ENCODE measurements around the gene ST8SIA2.

Gene ST8SIA2

GRCh38 chr15:92425578-92426225 lies 32.0 kb downstream of the ST8SIA2 start:
- in situ Hi-C loops (cut with HindIII; ENCODE audit: low pct_ligation_motif_present, low pct_unique_long_range_greater_than_20kb, low sequenced_read_pairs): no loop called here
- no peak for DNase-seq

- in situ Hi-C loops (cut with HindIII; ENCODE audit: low pct_ligation_motif_present, low pct_unique_long_range_greater_than_20kb, low sequenced_read_pairs): no loop called here
- DNase-seq: peak; percentile 55
Measured at GRCh38 chr15:92429378-92430068, 35.8 kb downstream of the ST8SIA2 start.

GRCh38 chr15:92430069-92430440 lies 36.4 kb downstream of the ST8SIA2 start:
- DNase-seq: no peak
- in situ Hi-C loops (cut with HindIII; ENCODE audit: low pct_ligation_motif_present, low pct_unique_long_range_greater_than_20kb, low sequenced_read_pairs): no loop called here

GRCh38 chr15:92435145-92435544 lies 41.5 kb downstream of the ST8SIA2 start:
- in situ Hi-C loops (cut with HindIII; ENCODE audit: low pct_ligation_motif_present, low pct_unique_long_range_greater_than_20kb, low sequenced_read_pairs): no loop called here
- no peak for DNase-seq

GRCh38 chr15:92438471-92438870 lies 44.8 kb downstream of the ST8SIA2 start:
- in situ Hi-C loops (cut with HindIII; ENCODE audit: low pct_ligation_motif_present, low pct_unique_long_range_greater_than_20kb, low sequenced_read_pairs): no loop called here
- DNase-seq: no peak

- DNase-seq: no peak
- in situ Hi-C loops (cut with HindIII; ENCODE audit: low pct_ligation_motif_present, low pct_unique_long_range_greater_than_20kb, low sequenced_read_pairs): no loop called here
Measured at GRCh38 chr15:92443381-92443780, 49.7 kb downstream of the ST8SIA2 start.

- no peak for DNase-seq
- in situ Hi-C loops (cut with HindIII; ENCODE audit: low pct_ligation_motif_present, low pct_unique_long_range_greater_than_20kb, low sequenced_read_pairs): no loop called here
Measured at GRCh38 chr15:92444631-92445030, 51.0 kb downstream of the ST8SIA2 start.

GRCh38 chr15:92448370-92448769 lies 54.7 kb downstream of the ST8SIA2 start:
- in situ Hi-C loops (cut with HindIII; ENCODE audit: low pct_ligation_motif_present, low pct_unique_long_range_greater_than_20kb, low sequenced_read_pairs): no loop called here
- no peak for DNase-seq

- DNase-seq: no peak
- in situ Hi-C loops (cut with HindIII; ENCODE audit: low pct_ligation_motif_present, low pct_unique_long_range_greater_than_20kb, low sequenced_read_pairs): no loop called here
Measured at GRCh38 chr15:92449476-92449875, 55.8 kb downstream of the ST8SIA2 start.

GRCh38 chr15:92451225-92451825 lies 57.6 kb downstream of the ST8SIA2 start:
- in situ Hi-C loops (cut with HindIII; ENCODE audit: low pct_ligation_motif_present, low pct_unique_long_range_greater_than_20kb, low sequenced_read_pairs): no loop called here
- peak; percentile 5 for DNase-seq

- DNase-seq: no peak
- in situ Hi-C loops (cut with HindIII; ENCODE audit: low pct_ligation_motif_present, low pct_unique_long_range_greater_than_20kb, low sequenced_read_pairs): no loop called here
Measured at GRCh38 chr15:92452143-92452542, 58.5 kb downstream of the ST8SIA2 start.

- DNase-seq: no peak
- in situ Hi-C loops (cut with HindIII; ENCODE audit: low pct_ligation_motif_present, low pct_unique_long_range_greater_than_20kb, low sequenced_read_pairs): no loop called here
Measured at GRCh38 chr15:92453607-92454006, 59.9 kb downstream of the ST8SIA2 start.

- in situ Hi-C loops (cut with HindIII; ENCODE audit: low pct_ligation_motif_present, low pct_unique_long_range_greater_than_20kb, low sequenced_read_pairs): no loop called here
- no peak for DNase-seq
Measured at GRCh38 chr15:92454555-92455105, 60.9 kb downstream of the ST8SIA2 start.

GRCh38 chr15:92455271-92455670 lies 61.6 kb downstream of the ST8SIA2 start:
- in situ Hi-C loops (cut with HindIII; ENCODE audit: low pct_ligation_motif_present, low pct_unique_long_range_greater_than_20kb, low sequenced_read_pairs): no loop called here
- DNase-seq: no peak

- no peak for DNase-seq
- in situ Hi-C loops (cut with HindIII; ENCODE audit: low pct_ligation_motif_present, low pct_unique_long_range_greater_than_20kb, low sequenced_read_pairs): no loop called here
Measured at GRCh38 chr15:92457471-92458041, 63.9 kb downstream of the ST8SIA2 start.

GRCh38 chr15:92460023-92460422 lies 66.3 kb downstream of the ST8SIA2 start:
- in situ Hi-C loops (cut with HindIII; ENCODE audit: low pct_ligation_motif_present, low pct_unique_long_range_greater_than_20kb, low sequenced_read_pairs): no loop called here
- DNase-seq: no peak

GRCh38 chr15:92462424-92463125 lies 68.9 kb downstream of the ST8SIA2 start:
- in situ Hi-C loops (cut with HindIII; ENCODE audit: low pct_ligation_motif_present, low pct_unique_long_range_greater_than_20kb, low sequenced_read_pairs): no loop called here
- DNase-seq: no peak

GRCh38 chr15:92463352-92463751 lies 69.7 kb downstream of the ST8SIA2 start:
- DNase-seq: no peak
- in situ Hi-C loops (cut with HindIII; ENCODE audit: low pct_ligation_motif_present, low pct_unique_long_range_greater_than_20kb, low sequenced_read_pairs): no loop called here

GRCh38 chr15:92463826-92464225 lies 70.1 kb downstream of the ST8SIA2 start:
- in situ Hi-C loops (cut with HindIII; ENCODE audit: low pct_ligation_motif_present, low pct_unique_long_range_greater_than_20kb, low sequenced_read_pairs): no loop called here
- DNase-seq: no peak
